Left cardiac atrium (tissue), 4 donors: ENCODE results near the gene WNT3. TPM values are rescaled to one million over a fixed set of nuclear protein-coding genes. Genes with fewer than 3 reads are reported as not detected.
"Not testable (repeated sequence)": the region's sequence is repeated elsewhere in the genome, so short reads cannot be mapped to it uniquely, and the experiment has no call there.

Source experiments
- ATAC-seq, 2 donors: fragments of 200-7000 bp; cut with Tn5 transposase; one replicate each; pipeline ENCODE4 v1.9.1; 2020; ENCODE audit warnings: mild to moderate bottlenecking in 2 of 2, moderate library complexity in 2 of 2
- DNase-seq: peaks from one replicate; pipeline ENCODE4 v3.0.0-alpha.2; 2020
- intact Hi-C, 2 donors: fragments of 100-400 bp; cut with DNase I; formaldehyde crosslinking; loops; one replicate each; pipeline versions ENCODE4 v1.14.1 to v1.15.1; 2022 to 2023
- long read RNA-seq: library from polyadenylated mRNA; unstranded; transcript quantifications from one replicate; pipeline ENCODE4 v2.0.0, GENCODE V29; 2021
- total RNA-seq, 2 donors: library from RNA; stranded (reverse); fragmentation: NEBNext Ultra II Directional; extraction: Animal tissue kit (Norgen Biotek cat#: 25700); gene quantifications; one replicate each; pipeline ENCODE4 v1.2.1, GENCODE V29; 2021
- donor health status: DM: no; HTN: yes; CAD: no.
- donor health status: DM: no; HTN: yes; CAD: no; lungs with severe emphysema.
- donor health status: DM: yes; HTN: yes; CAD: no.
- donor health status: Dilated cardiomyopathy.

WNT3 gene
- 1 to 10 TPM; 1.1 to 2.1 TPM for total RNA-seq
- long read RNA-seq, partial matches to known transcripts = 0 of 1 reads
- long read RNA-seq, other reads (novel, unspliced or antisense) = 1 of 1 reads

DNA sequence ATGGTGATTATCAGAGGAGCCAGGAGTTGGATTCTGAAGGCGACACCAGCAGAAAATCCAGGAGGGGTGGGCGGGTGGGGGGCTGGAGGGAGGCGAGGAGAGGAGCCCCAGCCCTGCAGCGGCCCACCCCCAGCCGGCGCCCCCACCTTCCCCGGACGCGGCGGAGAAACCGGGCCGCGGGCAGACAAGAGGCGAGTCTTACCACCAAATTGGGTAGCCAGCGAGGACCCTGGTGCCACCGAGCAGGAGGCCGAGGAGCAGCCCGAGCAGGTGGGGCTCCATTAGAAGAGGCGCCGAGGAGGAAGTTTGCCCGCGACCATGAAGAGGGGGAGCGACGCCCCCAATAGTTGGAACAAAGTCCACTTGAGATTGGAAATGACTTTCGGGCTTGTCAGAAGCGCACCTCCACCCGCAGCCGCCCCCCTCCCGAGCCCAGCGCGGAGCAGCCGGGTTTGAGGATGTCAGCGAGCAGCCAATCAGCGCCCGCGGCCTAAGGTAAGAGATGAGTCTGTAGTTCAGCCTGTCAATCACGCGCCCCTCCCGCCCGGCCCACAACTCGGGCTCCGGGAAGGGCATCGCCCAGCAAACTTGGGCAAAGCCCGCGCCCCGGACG, at the start of gene WNT3:
WNT3 (minus strand) TSS at position 377 of the 613 bp plus-strand sequence; CDS start at position 282, 95 bp downstream.
- peak; percentile 38 for DNase-seq

DNA sequence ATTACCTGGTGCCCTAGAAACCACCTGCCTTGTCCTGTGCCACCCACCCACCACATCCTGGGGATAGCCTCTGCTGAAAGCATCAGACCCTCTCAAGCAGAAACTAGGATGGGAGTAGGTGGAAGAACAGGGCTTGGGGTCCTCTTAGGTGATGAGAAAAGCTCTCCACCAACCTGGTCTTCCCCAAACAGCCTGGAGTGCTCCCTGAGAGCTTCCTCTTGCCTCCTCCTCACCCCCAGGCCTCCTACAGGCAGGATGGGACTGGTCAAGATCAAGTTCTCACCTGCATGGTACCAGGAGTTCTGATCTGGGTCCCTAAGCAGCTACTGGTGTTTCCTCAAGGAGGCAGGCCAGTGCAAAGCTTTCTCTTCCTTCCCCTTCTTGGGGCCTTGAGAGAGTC, 48.3 kb upstream of the WNT3 start:
- ATAC-seq (no peak), DNase-seq (no peak)
- intact Hi-C loops = no loop called here

More for the DNA sequence above, at the start of gene WNT3:
- intact Hi-C loops = loop anchor here in 1 of 2 donors (5.0 kb wide), 1 partner anchor 51 kb away; no protein-coding TSS in a partner anchor
- peak; percentile 38 to 69 for ATAC-seq

DNA sequence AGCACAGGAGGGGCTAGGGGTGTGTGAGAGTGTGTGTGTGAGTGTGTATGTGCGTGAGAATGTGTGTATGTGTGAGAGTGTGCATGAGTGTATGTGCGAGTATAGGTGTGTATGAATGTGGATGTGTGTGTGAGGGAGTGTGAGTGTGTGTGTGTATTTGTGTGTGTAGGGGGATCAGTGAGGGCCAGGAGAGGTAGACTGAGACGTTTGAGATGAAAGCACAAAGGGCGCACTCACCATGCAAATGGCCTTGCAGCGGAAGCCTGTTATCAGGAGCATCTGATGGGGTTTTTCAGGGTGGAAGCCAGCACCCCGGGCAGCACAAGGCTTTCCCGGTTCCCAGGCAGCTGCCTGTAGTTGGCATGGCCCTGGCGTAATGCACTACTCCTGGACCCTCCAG, 47.8 kb upstream of the WNT3 start:
- DNase-seq (no peak), ATAC-seq (no peak)
- intact Hi-C loops = no loop called here

GRCh38 chr17:46865100-46865499, 46.6 kb upstream of the WNT3 start:
- ATAC-seq (no peak), DNase-seq (no peak)
- intact Hi-C loops = no loop called here

DNA sequence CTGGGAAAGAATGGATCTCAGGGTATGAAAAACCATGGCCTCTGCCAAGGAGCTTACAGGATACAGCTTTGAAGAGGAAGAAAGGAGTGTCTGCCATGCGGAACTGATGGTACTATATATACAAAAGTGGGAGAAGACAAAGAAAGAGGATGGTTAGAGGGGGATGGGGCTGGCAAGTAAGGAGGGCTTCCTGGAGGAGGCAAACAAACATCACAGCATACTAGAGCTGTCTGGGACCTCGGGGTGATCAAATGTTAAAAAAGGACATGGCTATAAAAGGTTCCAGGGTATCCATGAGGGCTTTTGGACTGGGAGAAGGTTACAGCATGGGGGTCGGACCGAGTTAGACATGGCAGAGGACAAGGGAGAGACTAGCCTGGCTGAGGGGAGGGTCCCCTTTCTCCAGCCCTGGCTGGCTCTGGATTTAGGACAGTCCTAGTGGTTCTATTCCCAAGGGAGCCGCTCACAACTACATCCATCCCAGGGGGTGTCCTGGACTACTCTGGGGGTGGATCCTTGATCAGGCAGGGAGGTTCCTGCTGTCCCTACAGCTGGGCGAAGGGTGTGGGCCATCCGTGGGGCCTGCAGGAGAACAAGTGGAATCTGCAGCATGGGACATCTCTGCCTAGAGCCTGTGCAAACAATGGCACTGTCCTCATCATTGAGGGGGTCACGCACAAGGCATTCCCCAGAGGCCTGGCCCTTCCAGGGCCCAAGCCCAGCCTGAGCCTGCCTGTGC, 45.1 kb upstream of the WNT3 start:
- ATAC-seq (no peak), DNase-seq (no peak)
- intact Hi-C loops = no loop called here

DNA sequence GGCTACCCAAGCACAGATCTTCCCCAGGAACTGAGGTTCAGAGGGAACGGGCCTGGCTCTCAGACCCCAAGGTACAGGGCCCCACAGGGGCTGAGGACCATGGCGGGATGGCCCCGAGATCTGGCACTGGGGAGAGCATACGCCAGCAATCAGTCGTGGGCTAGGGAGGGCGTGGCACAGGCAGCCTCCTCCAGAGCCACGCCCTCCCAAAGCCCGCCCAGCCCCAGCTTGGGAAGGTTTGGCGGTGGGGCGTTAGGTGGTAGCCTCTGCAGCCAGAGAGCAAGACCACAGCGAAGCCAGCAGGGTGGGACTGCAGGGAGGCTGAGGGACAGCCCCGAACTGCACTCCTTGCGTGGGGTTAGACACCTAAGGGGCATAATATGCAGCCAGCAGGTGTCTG, 44.5 kb upstream of the WNT3 start:
- ATAC-seq (peak in 1 of 2 donors; percentile 16), DNase-seq (peak; percentile 44)
- intact Hi-C loops = no loop called here

GRCh38 chr17:46859996-46860395, 41.5 kb upstream of the WNT3 start:
- DNase-seq = no peak
- intact Hi-C loops = no loop called here
- ATAC-seq = no peak

DNA sequence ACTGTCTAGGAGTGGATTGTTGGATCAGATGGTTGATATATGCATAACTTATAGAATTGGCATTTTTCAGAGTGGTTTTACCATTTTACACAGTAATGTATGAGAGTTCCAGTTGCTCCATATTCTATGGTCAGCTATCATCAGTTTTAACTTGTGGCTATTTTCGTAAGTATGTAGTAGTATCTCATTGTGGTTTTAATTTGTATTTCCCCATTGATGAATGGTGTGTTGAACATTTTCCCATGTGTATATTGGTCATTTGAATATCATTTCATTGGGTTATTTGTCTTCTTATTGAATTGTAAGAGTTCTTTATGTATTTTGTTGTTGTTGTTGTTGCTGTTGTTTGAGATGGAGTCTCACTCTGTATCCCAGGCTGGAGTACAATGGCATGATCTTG, 39.1 kb upstream of the WNT3 start:
- no peak for ATAC-seq
- intact Hi-C loops = no loop called here
- no peak for DNase-seq

- no peak for ATAC-seq
- intact Hi-C loops = no loop called here
- no peak for DNase-seq
These were observed 36.5 kb upstream of the WNT3 start for GRCh38 chr17:46854948-46855347.

DNA sequence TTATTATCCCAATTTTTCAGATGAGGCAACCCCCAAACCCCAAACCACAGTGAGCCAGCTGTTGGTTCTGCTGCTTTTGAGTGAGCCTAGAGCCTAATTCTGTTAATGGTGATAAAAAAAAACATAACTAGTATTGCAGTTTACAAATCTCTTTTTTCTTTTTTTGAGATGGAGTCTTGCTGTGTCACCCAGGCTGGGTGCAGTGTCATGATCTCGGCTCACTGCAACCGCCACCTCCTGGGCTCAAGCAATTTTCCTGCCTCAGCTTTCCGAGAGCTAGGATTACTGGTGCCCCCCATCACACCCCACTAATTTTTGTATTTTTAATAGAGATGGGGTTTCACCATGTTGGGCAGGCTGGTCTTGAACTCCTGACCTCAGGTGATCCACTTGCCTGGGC, 36.0 kb upstream of the WNT3 start:
- intact Hi-C loops = no loop called here
- ATAC-seq (no peak), DNase-seq (no peak)

DNA sequence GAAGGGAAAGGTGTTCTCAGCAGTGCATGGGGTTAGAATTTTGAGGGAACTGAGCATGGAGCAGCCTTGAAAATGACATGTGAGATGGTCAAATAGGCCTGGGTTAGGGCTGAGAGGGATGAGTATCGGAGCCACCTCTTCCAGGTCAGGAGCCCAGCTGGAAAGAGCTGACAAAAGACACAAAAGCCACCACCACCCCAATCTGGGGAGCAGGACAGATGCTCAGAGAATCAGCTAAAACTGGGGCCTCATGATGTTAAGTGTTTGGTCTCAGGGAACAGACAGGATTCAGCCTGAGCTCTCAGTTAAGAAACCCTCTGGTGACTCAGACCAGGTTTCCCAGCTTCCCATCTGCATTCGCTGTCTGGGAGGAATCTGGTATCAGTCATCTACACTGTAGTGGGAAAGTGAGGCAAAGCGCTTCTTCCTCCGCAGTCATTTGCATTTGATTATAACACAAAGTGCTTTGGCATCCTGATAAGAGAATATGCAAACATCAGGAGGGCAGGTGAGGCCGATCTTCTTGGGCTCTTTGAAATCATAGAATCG, 35.5 kb upstream of the WNT3 start:
- DNase-seq = no peak
- no peak for ATAC-seq
- intact Hi-C loops = no loop called here

GRCh38 chr17:46851029-46851741, 32.7 kb upstream of the WNT3 start, which contains the start of gene WNT9B:
Gene WNT9B, plus strand, starts transcription at chr17:46851583. Its CDS starts 56 bp downstream, at chr17:46851639.
- DNase-seq = peak; percentile 54
- intact Hi-C loops = no loop called here
- peak; percentile 41 to 74 for ATAC-seq

- no peak for ATAC-seq
- no peak for DNase-seq
- intact Hi-C loops = no loop called here
These were observed 32.2 kb upstream of the WNT3 start for GRCh38 chr17:46850688-46851028.

- intact Hi-C loops = no loop called here
- DNase-seq = no peak
- no peak for ATAC-seq
These were observed 30.0 kb upstream of the WNT3 start for GRCh38 chr17:46848534-46848933.

GRCh38 chr17:46847204-46848191, 29.0 kb upstream of the WNT3 start:
- ATAC-seq = no peak
- intact Hi-C loops = no loop called here
- no peak for DNase-seq

DNA sequence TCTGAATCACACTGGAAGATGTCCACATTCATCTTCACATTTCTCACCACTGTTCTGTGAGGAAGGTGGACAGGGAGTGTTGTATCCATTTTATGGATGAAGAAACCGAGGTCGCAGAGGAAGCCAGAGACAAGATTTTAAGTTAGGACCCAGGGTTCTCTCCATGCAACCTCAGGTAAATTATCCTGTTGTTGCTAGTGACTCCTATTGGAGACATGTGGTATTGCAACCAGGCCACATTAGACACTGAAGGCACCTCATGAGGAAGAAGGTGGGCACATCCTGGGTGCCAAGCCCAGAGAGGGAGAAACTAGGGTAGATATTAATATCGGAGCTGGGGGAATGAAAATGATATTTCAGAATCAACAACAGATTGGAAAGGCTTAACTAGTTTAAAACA, 24.3 kb upstream of the WNT3 start:
- intact Hi-C loops = loop anchor here (2.0 to 5.0 kb wide), 3 partner anchors 96 to 158 kb away; no protein-coding TSS in a partner anchor
- DNase-seq (no peak), ATAC-seq (no peak)

GRCh38 chr17:46841561-46842379, 23.3 kb upstream of the WNT3 start:
- peak; percentile 34 for DNase-seq
- peak; percentile 44 to 75 for ATAC-seq
- intact Hi-C loops = loop anchor here (2.0 to 5.0 kb wide), 3 partner anchors 97 to 159 kb away; no protein-coding TSS in a partner anchor

DNA sequence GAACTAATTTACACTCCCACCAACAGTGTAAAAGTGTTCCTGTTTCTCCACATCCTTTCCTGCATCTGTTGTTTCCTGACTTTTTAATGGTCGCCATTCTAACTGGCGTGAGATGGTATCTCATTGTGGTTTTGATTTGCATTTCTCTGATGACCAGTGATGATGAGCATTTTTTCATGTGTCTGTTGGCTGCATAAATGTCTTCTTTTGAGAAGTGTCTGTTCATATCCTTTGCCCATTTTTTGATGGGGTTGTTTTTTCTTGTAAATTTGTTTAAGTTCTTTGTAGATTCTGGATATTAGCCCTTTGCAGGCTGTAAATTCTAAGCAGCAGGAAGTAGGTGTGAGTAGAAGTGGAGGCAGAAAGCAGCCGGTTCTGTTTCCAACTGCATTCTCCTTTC, 22.1 kb upstream of the WNT3 start:
- ATAC-seq, DNase-seq: not testable (repeated sequence)
- intact Hi-C loops = loop anchor here in 1 of 2 donors (5.0 kb wide), 1 partner anchor 102 kb away; no protein-coding TSS in a partner anchor
